ENCODE results near the gene SRC. TPM values are rescaled to one million over a fixed set of nuclear protein-coding genes. Genes with fewer than 3 reads are reported as not detected.

The SRC gene
- 23.3 and 29.6 TPM in 2 replicates for total RNA-seq (2021)
- Bru-seq, nascent RNA: percentile 56 among the genes with signal in this experiment
- BruChase-seq, experiment 1, labeled RNA remaining after a 2-hour chase: percentile 55 among the genes with signal in this experiment
- BruChase-seq, experiment 2, labeled RNA remaining after a 6-hour chase: percentile 59 among the genes with signal in this experiment
- long read RNA-seq, full-length matches to known transcripts: 2 of 8 reads
- long read RNA-seq, partial matches to known transcripts: 5 of 8 reads
- long read RNA-seq, other reads (novel, unspliced or antisense): 1 of 8 reads

DNA sequence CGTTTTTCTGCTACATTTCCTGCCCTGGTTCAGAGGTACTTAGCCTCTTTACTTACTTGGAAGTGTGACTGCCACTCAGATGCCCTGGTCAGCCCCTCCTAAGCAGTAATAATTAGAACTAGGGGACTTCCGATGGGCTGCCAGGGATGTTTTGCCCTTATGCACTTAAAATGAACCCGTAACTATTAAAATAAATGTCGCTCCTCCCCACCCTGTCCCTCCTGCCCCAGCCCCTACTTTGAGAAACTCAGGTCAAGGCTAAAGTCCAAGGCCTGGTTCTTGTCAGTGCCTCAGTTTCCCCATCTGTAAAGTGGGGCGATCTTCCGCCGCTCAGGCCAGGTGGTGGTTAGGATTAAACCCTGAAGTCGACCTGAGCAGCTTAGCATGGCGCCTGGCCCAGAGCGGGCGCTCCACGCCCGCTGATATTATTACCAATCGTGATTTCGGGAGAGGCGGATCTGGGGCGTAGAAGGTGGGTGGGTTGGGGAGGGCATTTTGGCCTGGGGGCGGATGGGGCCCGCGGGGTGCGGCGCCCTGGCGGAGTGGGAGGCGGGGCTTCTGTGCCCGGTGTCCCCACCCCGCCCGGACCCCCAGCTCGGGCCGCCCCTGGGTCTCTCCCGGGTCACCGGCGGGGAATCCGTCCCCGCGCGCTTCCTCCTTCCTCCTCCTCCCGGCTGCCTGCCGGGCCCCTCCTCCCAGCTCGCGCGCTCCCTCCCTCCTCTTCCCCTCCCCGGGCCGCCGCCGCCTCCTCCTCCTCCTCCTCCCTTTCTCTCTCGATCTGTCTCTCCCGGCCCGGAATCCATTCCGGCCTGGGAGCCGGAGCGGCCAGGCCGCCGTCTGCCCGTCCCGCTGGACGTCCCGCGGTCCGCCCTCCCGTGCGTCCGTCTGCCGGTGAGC is at the start of gene SRC:
Gene SRC, plus strand, starts transcription at position 802 of the 897 bp plus-strand sequence. CDS start 38,014 bp downstream, outside the sequence.
- DNase-seq (ENCODE audit: low spot score): peak; percentile 68
- no peak for TF ChIP-seq EZH2 (IDR thresholded peaks at IDR 0.05; ENCODE audit: borderline replicate concordance, low read depth, low read length, poor library complexity, severe bottlenecking)
- TF ChIP-seq, protein P1, sequence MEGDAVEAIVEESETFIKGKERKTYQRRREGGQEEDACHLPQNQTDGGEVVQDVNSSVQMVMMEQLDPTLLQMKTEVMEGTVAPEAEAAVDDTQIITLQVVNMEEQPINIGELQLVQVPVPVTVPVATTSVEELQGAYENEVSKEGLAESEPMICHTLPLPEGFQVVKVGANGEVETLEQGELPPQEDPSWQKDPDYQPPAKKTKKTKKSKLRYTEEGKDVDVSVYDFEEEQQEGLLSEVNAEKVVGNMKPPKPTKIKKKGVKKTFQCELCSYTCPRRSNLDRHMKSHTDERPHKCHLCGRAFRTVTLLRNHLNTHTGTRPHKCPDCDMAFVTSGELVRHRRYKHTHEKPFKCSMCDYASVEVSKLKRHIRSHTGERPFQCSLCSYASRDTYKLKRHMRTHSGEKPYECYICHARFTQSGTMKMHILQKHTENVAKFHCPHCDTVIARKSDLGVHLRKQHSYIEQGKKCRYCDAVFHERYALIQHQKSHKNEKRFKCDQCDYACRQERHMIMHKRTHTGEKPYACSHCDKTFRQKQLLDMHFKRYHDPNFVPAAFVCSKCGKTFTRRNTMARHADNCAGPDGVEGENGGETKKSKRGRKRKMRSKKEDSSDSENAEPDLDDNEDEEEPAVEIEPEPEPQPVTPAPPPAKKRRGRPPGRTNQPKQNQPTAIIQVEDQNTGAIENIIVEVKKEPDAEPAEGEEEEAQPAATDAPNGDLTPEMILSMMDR (conservative IDR thresholded peaks at IDR 0.05; ENCODE audit: low read depth, low read length): no peak
- no peaks in the 10 kb centered on the region for H3K36me3 ChIP-seq (ENCODE audit: insufficient read depth, low read length, poor library complexity, severe bottlenecking)
- H3K4me1 ChIP-seq (ENCODE audit: insufficient read depth, low read length, poor library complexity, severe bottlenecking): no peaks in the 10 kb centered on the region
- intact Hi-C loops (cut with micrococcal nuclease; ENCODE audit: unreplicated experiment): no loop called here
- POLR2A ChIA-PET (ENCODE audit: low non-redundant PET): interaction anchor here (0.5 kb wide), 1 partner anchor 941 kb away, joined by 4 read pairs; no protein-coding TSS in a partner anchor
- H3K27me3 ChIP-seq (replicated peaks; ENCODE audit: insufficient read depth, low read depth, low read length, poor library complexity): no peaks in the 10 kb centered on the region
- peak within 1 kb of the TSS; percentile 58 for H3K4me3 ChIP-seq (ENCODE audit: low read depth, low read length, poor library complexity, severe bottlenecking)
- CTCF ChIA-PET: no interaction called here
- peak within 1 kb of the TSS; percentile 63 for H3K27ac ChIP-seq (ENCODE audit: low read depth, low read length, poor library complexity, severe bottlenecking)
- no peaks in the 10 kb centered on the region for H3K9me3 ChIP-seq (ENCODE audit: low read depth, low read length, poor library complexity, severe bottlenecking)
- no TSS peak for BruUV-seq (replicated peaks)

DNA sequence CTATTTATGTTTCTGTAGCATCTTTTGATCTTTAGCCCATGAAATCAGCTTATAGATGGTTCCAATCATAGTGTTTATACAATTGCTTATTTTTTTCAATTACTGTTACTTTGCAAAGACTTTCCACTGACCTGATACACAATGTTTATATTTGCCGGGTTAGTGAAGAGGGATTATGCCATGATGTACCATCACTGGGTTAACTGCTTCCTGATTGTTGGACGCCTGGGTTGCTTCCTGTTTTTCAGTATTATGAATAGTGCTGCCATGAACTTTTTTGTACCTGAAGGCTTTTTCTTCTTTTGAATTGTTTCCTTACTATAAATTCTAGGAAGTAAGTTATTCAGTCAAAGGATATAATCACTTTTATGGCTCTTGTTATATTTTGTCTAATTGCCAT is 49.6 kb upstream of the SRC start:
- CTCF ChIA-PET: no interaction called here

DNA sequence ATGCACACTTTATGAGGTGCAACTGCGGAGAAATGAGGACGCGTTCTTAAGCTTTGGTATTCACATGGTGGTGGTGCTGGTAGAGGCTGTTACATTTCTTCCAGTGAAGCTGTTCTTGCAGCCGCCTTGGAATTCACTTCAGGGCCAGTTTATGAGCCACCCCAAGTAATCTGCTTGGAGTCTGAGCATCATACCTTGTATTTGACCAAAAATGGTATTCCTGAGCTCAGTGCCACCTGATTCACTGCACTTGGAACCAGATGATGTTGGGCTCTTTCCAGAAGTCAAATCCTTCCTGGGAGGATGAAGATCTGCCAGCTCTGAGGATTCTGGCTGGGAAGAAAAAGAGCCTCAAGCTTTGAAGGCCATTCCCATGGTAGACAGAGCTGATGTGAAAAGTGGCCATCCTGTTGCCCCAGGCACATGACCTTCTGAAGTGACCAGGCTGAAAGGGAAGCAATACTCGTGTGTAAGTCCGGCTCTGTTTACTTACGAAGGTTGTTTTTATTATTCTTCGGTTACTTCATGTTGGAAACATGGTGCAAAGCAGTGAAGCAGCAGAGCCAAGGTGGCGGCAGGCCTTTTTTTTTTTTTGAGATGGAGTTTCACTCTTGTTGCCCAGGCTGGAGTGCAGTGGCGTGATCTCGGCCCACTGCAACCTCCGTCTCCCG is 48.7 kb upstream of the SRC start:
- Histone ChIP-seq H3K9me3 (ENCODE audit: low read depth, low read length, poor library complexity, severe bottlenecking) (no peaks in the 10 kb centered on the region), H3K4me3 (ENCODE audit: low read depth, low read length, poor library complexity, severe bottlenecking) (no peak overlapping the region), H3K36me3 (ENCODE audit: insufficient read depth, low read length, poor library complexity, severe bottlenecking) (peaks cover 19% of the 10 kb centered on the region), H3K4me1 (ENCODE audit: insufficient read depth, low read length, poor library complexity, severe bottlenecking) (peaks cover 8% of the 10 kb centered on the region), H3K27me3 (replicated peaks; ENCODE audit: insufficient read depth, low read depth, low read length, poor library complexity) (no peaks in the 10 kb centered on the region), H3K27ac (ENCODE audit: low read depth, low read length, poor library complexity, severe bottlenecking) (no peak overlapping the region)
- TF ChIP-seq, protein P1 (conservative IDR thresholded peaks at IDR 0.05; ENCODE audit: low read depth, low read length): no peak
- TF ChIP-seq EZH2 (IDR thresholded peaks at IDR 0.05; ENCODE audit: borderline replicate concordance, low read depth, low read length, poor library complexity, severe bottlenecking): no peak
- ChIA-PET POLR2A (ENCODE audit: low non-redundant PET) (no interaction called here), CTCF (no interaction called here)
- intact Hi-C loops (cut with micrococcal nuclease; ENCODE audit: unreplicated experiment): no loop called here
- no peak for DNase-seq (ENCODE audit: low spot score)
- BruUV-seq (replicated peaks): no TSS peak

More for the DNA sequence above, 49.6 kb upstream of the SRC start:
- H3K9me3 ChIP-seq (ENCODE audit: low read depth, low read length, poor library complexity, severe bottlenecking): no peaks in the 10 kb centered on the region
- intact Hi-C loops (cut with micrococcal nuclease; ENCODE audit: unreplicated experiment): no loop called here
- peaks cover 8% of the 10 kb centered on the region for H3K4me1 ChIP-seq (ENCODE audit: insufficient read depth, low read length, poor library complexity, severe bottlenecking)
- H3K27me3 ChIP-seq (replicated peaks; ENCODE audit: insufficient read depth, low read depth, low read length, poor library complexity): no peaks in the 10 kb centered on the region
- no peak overlapping the region for H3K27ac ChIP-seq (ENCODE audit: low read depth, low read length, poor library complexity, severe bottlenecking)
- no peak overlapping the region for H3K4me3 ChIP-seq (ENCODE audit: low read depth, low read length, poor library complexity, severe bottlenecking)
- peaks cover 10% of the 10 kb centered on the region for H3K36me3 ChIP-seq (ENCODE audit: insufficient read depth, low read length, poor library complexity, severe bottlenecking)
- POLR2A ChIA-PET (ENCODE audit: low non-redundant PET): no interaction called here
- no peak for TF ChIP-seq EZH2 (IDR thresholded peaks at IDR 0.05; ENCODE audit: borderline replicate concordance, low read depth, low read length, poor library complexity, severe bottlenecking)
- no peak for DNase-seq (ENCODE audit: low spot score)
- BruUV-seq (replicated peaks): no TSS peak

All from A673 (cell line).